OCI-LY1 (cell line): ENCODE measurements around the gene PNPLA8.

Source experiments
- EZH2 ChIP-seq: fragments of 200-600 bp; sonication (generic), shearing (Covaris generic); IDR thresholded peaks from 2 replicates; pipeline ENCODE4 v1.8.0; 2017; ENCODE audit warnings: borderline replicate concordance, mixed run types, mild to moderate bottlenecking, antibody characterized with exemption, low read length, moderate library complexity, mixed read lengths
- TF ChIP-seq, protein P1 (sequence below): fragments of 200-600 bp; sonication (generic), shearing (Covaris generic); IDR thresholded peaks from 2 replicates; pipeline ENCODE4 v1.5.1; 2017; ENCODE audit warnings: mild to moderate bottlenecking, antibody characterized with exemption, low read length, moderate library complexity, mixed read lengths

DNA sequence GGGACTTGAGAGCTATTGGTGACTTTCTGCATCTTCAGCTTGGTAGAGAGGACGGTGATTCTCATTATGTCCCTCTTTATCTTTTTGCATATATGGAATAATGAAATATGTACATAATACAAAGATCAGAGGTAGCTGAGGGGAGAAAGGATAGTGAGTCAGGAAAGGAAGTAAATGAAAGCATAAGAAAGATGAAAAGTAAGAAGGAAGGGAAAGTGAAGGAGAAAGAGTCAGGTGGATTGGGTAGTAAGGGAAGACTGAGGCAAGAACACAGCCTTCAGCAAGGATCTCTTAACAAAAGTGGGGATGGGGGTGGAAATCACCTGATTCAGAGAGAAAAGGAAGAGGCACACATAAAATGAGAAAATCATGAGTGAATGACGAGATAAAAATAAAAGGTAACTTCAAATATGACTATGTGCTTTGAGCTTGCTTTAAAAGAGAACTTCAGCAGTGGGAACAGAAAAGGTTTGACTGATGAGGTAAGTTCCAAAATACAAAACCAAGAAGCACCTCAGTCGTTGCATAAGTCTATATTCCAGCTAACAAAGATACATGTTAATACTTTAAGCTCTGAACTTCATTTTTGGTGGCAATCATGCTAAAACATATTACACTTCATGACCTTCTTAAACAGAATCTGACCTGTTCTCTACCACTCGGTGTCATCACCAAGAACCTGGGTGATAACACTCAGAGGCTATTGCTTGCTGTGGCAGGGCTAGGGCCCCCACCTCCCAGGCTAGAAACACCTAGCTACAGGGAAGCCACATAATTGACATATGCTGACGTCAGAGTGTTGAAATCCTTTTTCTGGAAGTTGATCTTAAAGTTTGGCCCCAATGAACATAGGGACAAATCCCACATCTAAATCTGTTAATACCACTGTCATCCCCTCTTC lies 102.6 kb downstream of the PNPLA8 start:
- TF ChIP-seq, protein P1, sequence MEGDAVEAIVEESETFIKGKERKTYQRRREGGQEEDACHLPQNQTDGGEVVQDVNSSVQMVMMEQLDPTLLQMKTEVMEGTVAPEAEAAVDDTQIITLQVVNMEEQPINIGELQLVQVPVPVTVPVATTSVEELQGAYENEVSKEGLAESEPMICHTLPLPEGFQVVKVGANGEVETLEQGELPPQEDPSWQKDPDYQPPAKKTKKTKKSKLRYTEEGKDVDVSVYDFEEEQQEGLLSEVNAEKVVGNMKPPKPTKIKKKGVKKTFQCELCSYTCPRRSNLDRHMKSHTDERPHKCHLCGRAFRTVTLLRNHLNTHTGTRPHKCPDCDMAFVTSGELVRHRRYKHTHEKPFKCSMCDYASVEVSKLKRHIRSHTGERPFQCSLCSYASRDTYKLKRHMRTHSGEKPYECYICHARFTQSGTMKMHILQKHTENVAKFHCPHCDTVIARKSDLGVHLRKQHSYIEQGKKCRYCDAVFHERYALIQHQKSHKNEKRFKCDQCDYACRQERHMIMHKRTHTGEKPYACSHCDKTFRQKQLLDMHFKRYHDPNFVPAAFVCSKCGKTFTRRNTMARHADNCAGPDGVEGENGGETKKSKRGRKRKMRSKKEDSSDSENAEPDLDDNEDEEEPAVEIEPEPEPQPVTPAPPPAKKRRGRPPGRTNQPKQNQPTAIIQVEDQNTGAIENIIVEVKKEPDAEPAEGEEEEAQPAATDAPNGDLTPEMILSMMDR = no peak
- TF ChIP-seq EZH2 = no peak
